Measurements from ENCODE around the gene ADH6.

Gene ADH6

DNA sequence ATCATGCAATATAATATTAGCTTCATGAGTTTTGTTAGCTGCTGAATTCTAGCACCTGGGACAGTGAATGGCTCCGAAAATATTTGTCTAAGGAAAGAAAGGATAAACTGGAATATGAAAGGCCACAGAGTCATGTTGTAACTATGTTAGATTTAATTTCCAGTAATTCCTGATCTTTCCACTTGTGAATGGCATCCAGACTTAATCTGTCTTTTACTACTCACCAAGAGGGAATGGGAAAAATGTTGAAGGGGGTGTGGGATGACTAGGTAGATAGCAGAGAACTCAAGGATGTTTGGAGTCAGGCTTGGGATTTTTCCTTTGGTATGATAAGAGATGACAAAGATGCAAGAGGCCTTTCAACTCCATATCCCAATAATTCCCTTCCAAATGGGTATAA is 9.4 kb downstream of the ADH6 start:
- no peak for TF ChIP-seq EZH2phosphoT487 (IDR thresholded peaks at IDR 0.05; ENCODE audit: borderline replicate concordance, low read length)
- TF ChIP-seq, protein P1, sequence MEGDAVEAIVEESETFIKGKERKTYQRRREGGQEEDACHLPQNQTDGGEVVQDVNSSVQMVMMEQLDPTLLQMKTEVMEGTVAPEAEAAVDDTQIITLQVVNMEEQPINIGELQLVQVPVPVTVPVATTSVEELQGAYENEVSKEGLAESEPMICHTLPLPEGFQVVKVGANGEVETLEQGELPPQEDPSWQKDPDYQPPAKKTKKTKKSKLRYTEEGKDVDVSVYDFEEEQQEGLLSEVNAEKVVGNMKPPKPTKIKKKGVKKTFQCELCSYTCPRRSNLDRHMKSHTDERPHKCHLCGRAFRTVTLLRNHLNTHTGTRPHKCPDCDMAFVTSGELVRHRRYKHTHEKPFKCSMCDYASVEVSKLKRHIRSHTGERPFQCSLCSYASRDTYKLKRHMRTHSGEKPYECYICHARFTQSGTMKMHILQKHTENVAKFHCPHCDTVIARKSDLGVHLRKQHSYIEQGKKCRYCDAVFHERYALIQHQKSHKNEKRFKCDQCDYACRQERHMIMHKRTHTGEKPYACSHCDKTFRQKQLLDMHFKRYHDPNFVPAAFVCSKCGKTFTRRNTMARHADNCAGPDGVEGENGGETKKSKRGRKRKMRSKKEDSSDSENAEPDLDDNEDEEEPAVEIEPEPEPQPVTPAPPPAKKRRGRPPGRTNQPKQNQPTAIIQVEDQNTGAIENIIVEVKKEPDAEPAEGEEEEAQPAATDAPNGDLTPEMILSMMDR (IDR thresholded peaks at IDR 0.05; ENCODE audit: low read depth, low read length, poor library complexity, severe bottlenecking) = no peak
- H3K27ac ChIP-seq (ENCODE audit: low read depth, low read length) = no peak overlapping the region
- no peaks in the 10 kb centered on the region for H3K9me2 ChIP-seq (replicated peaks; ENCODE audit: control insufficient read depth, low read length)
- no peaks in the 10 kb centered on the region for H3K79me2 ChIP-seq (ENCODE audit: control insufficient read depth, low read length)
- H3K27me3 ChIP-seq (ENCODE audit: control insufficient read depth, low read length) = no peaks in the 10 kb centered on the region
- no peaks in the 10 kb centered on the region for H4K20me1 ChIP-seq (ENCODE audit: control insufficient read depth, insufficient read depth, low read depth, low read length)
- H3K36me3 ChIP-seq (ENCODE audit: control insufficient read depth, low read length) = no peaks in the 10 kb centered on the region
- H3F3A ChIP-seq (ENCODE audit: control insufficient read depth, insufficient read depth) = no peaks in the 10 kb centered on the region
- H3K4me1 ChIP-seq (ENCODE audit: control insufficient read depth, low read length) = no peaks in the 10 kb centered on the region
- H3K4me3 ChIP-seq (ENCODE audit: low read length) = no peak overlapping the region
- H3K9me3 ChIP-seq (ENCODE audit: control insufficient read depth, insufficient read depth, low read length) = no peaks in the 10 kb centered on the region
- H3K4me2 ChIP-seq (ENCODE audit: low read length) = no peak overlapping the region

DNA sequence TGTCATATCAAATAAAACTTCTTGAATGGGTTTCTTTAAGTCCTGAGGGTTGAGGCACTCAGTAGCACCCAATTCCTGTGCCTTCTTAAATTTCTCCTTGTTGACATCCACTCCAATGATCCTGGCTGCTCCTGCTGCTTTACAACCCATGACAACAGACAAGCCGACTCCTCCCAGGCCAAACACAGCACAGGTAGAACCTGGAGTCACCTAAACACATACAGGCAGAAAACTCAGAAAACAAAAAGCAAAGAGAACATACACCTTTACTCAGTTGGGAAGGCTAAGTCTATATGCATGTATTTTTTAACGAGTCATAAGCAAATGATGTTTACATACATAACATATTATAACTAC is 10.3 kb downstream of the ADH6 start:
- Histone ChIP-seq H3F3A (ENCODE audit: control insufficient read depth, insufficient read depth) (no peaks in the 10 kb centered on the region), H3K79me2 (ENCODE audit: control insufficient read depth, low read length) (no peaks in the 10 kb centered on the region), H3K36me3 (ENCODE audit: control insufficient read depth, low read length) (no peaks in the 10 kb centered on the region), H3K27ac (ENCODE audit: low read depth, low read length) (no peak overlapping the region), H3K27me3 (ENCODE audit: control insufficient read depth, low read length) (no peaks in the 10 kb centered on the region), H3K9me3 (ENCODE audit: control insufficient read depth, insufficient read depth, low read length) (no peaks in the 10 kb centered on the region), H3K9me2 (replicated peaks; ENCODE audit: control insufficient read depth, low read length) (no peaks in the 10 kb centered on the region), H4K20me1 (ENCODE audit: control insufficient read depth, insufficient read depth, low read depth, low read length) (no peaks in the 10 kb centered on the region), H3K4me3 (ENCODE audit: low read length) (no peak overlapping the region), H3K4me2 (ENCODE audit: low read length) (no peak overlapping the region), H3K4me1 (ENCODE audit: control insufficient read depth, low read length) (no peaks in the 10 kb centered on the region)
- no peak for TF ChIP-seq EZH2phosphoT487 (IDR thresholded peaks at IDR 0.05; ENCODE audit: borderline replicate concordance, low read length)
- TF ChIP-seq, protein P1 (IDR thresholded peaks at IDR 0.05; ENCODE audit: low read depth, low read length, poor library complexity, severe bottlenecking) = no peak

DNA sequence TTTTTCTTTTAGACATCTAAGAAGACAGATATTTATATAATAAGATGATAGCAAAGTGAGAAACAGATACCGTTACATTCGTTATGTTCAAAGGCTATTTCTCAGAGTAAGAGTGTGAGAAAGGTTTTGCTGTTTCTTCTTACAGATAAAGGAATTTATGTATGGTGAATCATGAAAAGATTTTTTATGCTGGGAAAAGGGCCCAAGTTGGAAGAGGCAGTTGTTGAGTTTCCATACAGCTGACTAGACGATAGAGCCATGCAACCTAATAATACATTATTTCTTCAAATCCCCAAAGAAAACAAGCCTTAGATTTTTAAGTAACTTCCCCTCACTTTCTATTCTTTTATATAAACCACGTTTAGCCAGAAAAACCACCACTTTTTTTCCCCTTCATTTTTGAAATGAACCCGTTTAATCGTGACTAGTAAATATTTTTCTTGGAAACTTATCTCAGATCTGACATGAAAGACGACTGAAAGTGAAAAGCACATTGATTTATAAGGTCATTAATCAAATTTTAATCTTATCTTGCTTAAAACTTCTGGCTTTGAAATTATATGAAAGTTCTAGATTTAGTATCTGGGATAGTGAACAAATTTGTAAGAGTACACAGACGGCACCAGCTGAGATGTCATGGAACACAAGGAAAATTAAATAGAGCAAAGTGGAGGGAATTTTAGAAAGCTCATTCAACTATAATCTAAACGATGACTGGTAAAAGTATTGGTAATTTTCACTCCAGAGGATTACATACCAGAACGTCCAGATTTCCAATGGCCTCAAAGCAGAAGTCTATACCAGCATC is 10.9 kb downstream of the ADH6 start:
- Histone ChIP-seq H3K4me2 (ENCODE audit: low read length) (no peak overlapping the region), H3F3A (ENCODE audit: control insufficient read depth, insufficient read depth) (no peaks in the 10 kb centered on the region), H4K20me1 (ENCODE audit: control insufficient read depth, insufficient read depth, low read depth, low read length) (no peaks in the 10 kb centered on the region), H3K4me1 (ENCODE audit: control insufficient read depth, low read length) (no peaks in the 10 kb centered on the region), H3K9me3 (ENCODE audit: control insufficient read depth, insufficient read depth, low read length) (no peaks in the 10 kb centered on the region), H3K27ac (ENCODE audit: low read depth, low read length) (no peak overlapping the region), H3K4me3 (ENCODE audit: low read length) (no peak overlapping the region), H3K79me2 (ENCODE audit: control insufficient read depth, low read length) (no peaks in the 10 kb centered on the region), H3K36me3 (ENCODE audit: control insufficient read depth, low read length) (no peaks in the 10 kb centered on the region), H3K27me3 (ENCODE audit: control insufficient read depth, low read length) (no peaks in the 10 kb centered on the region), H3K9me2 (replicated peaks; ENCODE audit: control insufficient read depth, low read length) (no peaks in the 10 kb centered on the region)
- TF ChIP-seq, protein P1 (IDR thresholded peaks at IDR 0.05; ENCODE audit: low read depth, low read length, poor library complexity, severe bottlenecking) = no peak

All from DOHH2 (cell line).